B cell (primary cell): ENCODE measurements around the gene RTN4RL1. TPM values are rescaled to one million over a fixed set of nuclear protein-coding genes. Genes with fewer than 3 reads are reported as not detected.

Source experiments
- ATAC-seq: fragments of 200-7000 bp; cut with Tn5 transposase; one replicate; pipeline ENCODE4 v1.10.0; 2021; ENCODE audit warnings: low read depth, mild to moderate bottlenecking, moderate number of reproducible peaks, moderate library complexity
- CTCF ChIA-PET: fragments of 350-600 bp; sonication (Branson Sonifier 250); formaldehyde crosslinking; loops from one replicate; lab custom pipeline; 2021; ENCODE audit warnings: antibody characterized with exemption, inconsistent platforms; lab: Charles Lee
- POLR2A ChIA-PET: fragments of 350-600 bp; sonication (Branson Sonifier 250); formaldehyde crosslinking; loops from one replicate; lab custom pipeline; 2021; ENCODE audit warnings: antibody characterized with exemption; lab: Charles Lee
- DNase-seq: peaks from one replicate; pipeline ENCODE4 v3.0.0; 2013
- H2AFZ ChIP-seq: 2 replicates; pipeline ENCODE4 v1.6.1; 2012; ENCODE audit warnings: mild to moderate bottlenecking, low read depth, low read length; ENCODE audit not compliant: insufficient read depth, poor library complexity, severe bottlenecking
- H3K27ac ChIP-seq, 2 donors: 1 replicate in 1 of 2; 2 replicates in 1 of 2; pipeline ENCODE4 v1.5.1; 2012 to 2013; ENCODE audit warnings: low read length in 2 of 2, mild to moderate bottlenecking in 2 of 2, moderate library complexity in 1 of 2
- H3K27me3 ChIP-seq, 4 experiments: fragments of 200-600 bp in 1 of 4; sonication (generic) in 1 of 4; replicated peaks in 1 of 4; 1 replicate in 2 of 4; 2 replicates in 2 of 4; pipeline versions ENCODE4 v1.6.1 to v1.7.0; 2013 to 2016; ENCODE audit warnings: low read length in 3 of 4, mild to moderate bottlenecking in 2 of 4, mixed read lengths in 1 of 4, moderate library complexity in 1 of 4; ENCODE audit not compliant: insufficient read depth in 4 of 4, control insufficient read depth in 3 of 4; ENCODE audit errors: control extremely low read depth in 1 of 4
- H3K36me3 ChIP-seq, 2 experiments: replicated peaks in 1 of 2; 1 replicate in 1 of 2; 2 replicates in 1 of 2; pipeline versions ENCODE4 v1.6.1 to v1.7.1; 2013; ENCODE audit warnings: low read length in 1 of 2; ENCODE audit not compliant: insufficient read depth in 2 of 2, control insufficient read depth in 1 of 2; ENCODE audit errors: control extremely low read depth in 1 of 2, extremely low read depth in 1 of 2
- H3K4me1 ChIP-seq, 2 donors: fragments of 200-600 bp in 1 of 2; sonication (generic) in 1 of 2; 1 replicate in 1 of 2; 2 replicates in 1 of 2; pipeline versions ENCODE4 v1.5.1 to v1.6.1; 2013 to 2017; ENCODE audit warnings: low read length in 2 of 2; ENCODE audit not compliant: control insufficient read depth in 2 of 2, insufficient read depth in 2 of 2
- H3K4me2 ChIP-seq: replicated peaks from 2 replicates; pipeline ENCODE3; 2012; ENCODE audit warnings: mild to moderate bottlenecking, low read depth, low read length; ENCODE audit not compliant: poor library complexity, severe bottlenecking
- H3K4me3 ChIP-seq, 5 experiments: fragments of 200-600 bp in 1 of 5; sonication (generic) in 1 of 5; 1 replicate in 3 of 5; 2 replicates in 2 of 5; pipeline versions ENCODE4 v1.5.1 to v1.7.0; 2011 to 2016; ENCODE audit warnings: low read length in 4 of 5, mild to moderate bottlenecking in 4 of 5, low read depth in 2 of 5, control low read depth in 1 of 5, moderate library complexity in 1 of 5; ENCODE audit not compliant: insufficient read depth in 1 of 5; ENCODE audit errors: control extremely low read depth in 1 of 5, extremely low read depth in 1 of 5
- H3K79me2 ChIP-seq: fragments of 200-600 bp; sonication (generic); one replicate; pipeline ENCODE4 v1.6.0; 2016; ENCODE audit warnings: low read length; ENCODE audit not compliant: control insufficient read depth, insufficient read depth
- H3K9ac ChIP-seq: fragments of 200-600 bp; sonication (generic); 2 replicates; pipeline ENCODE4 v1.6.1; 2017; ENCODE audit warnings: mild to moderate bottlenecking, low read length, moderate library complexity
- H3K9me3 ChIP-seq, 3 donors: one replicate each; pipeline versions ENCODE4 v1.6.1 to v1.7.1; 2013; ENCODE audit warnings: low read length in 2 of 3; ENCODE audit not compliant: control insufficient read depth in 2 of 3, insufficient read depth in 1 of 3; ENCODE audit errors: control extremely low read depth in 1 of 3
- H4K20me1 ChIP-seq: 2 replicates; pipeline ENCODE4 v1.6.0; 2012; ENCODE audit warnings: mild to moderate bottlenecking, low read length; ENCODE audit not compliant: insufficient read depth, control insufficient read depth, poor library complexity, severe bottlenecking
- H3K27ac Mint-ChIP-seq: one replicate; pipeline ENCODE4 v1.8.0; 2021; ENCODE audit warnings: mixed read lengths
- H3K27me3 Mint-ChIP-seq: one replicate; pipeline ENCODE4 v1.8.0; 2021; ENCODE audit warnings: mixed read lengths
- H3K4me1 Mint-ChIP-seq: one replicate; pipeline ENCODE4 v1.8.0; 2021; ENCODE audit warnings: mixed read lengths
- H3K4me3 Mint-ChIP-seq: one replicate; pipeline ENCODE4 v1.8.0; 2021; ENCODE audit warnings: mixed read lengths
- H3K9me3 Mint-ChIP-seq: one replicate; pipeline ENCODE4 v1.8.0; 2022; ENCODE audit warnings: mixed read lengths; ENCODE audit not compliant: insufficient read depth
- CTCF ChIP-seq: fragments of 200-600 bp; IDR thresholded peaks from one replicate; pipeline ENCODE4 v1.8.0; 2022; ENCODE audit warnings: antibody characterized with exemption, mild to moderate bottlenecking
- EZH2 ChIP-seq: IDR thresholded peaks from 2 replicates; pipeline ENCODE4 v1.6.1; 2012; ENCODE audit warnings: borderline replicate concordance, low read depth, mild to moderate bottlenecking, moderate library complexity, low read length; ENCODE audit not compliant: insufficient read depth, poor library complexity, severe bottlenecking
- WGBS: methylation state at CpG from one replicate; pipeline ENCODE4 v1.1.5; 2013; ENCODE audit warnings: missing lambda C conversion rate; ENCODE audit not compliant: insufficient coverage; 5-methylcytosine and 5-hydroxymethylcytosine counted together
- intact Hi-C: fragments of 100-400 bp; cut with micrococcal nuclease; formaldehyde crosslinking; loops from one replicate; pipeline ENCODE4 v1.10.0; 2022
- polyA plus RNA-seq: library from polyadenylated mRNA; depleted of rRNA; stranded (reverse); fragments of >200 nt; gene quantifications from 2 replicates; pipeline ENCODE4 v1.2.3, GENCODE V29; 2012
- total RNA-seq, 2 donors: library from RNA; stranded (reverse); fragments of 120-200 nt in 1 of 2; gene quantifications; 1 replicate in 1 of 2; 2 replicates in 1 of 2; pipeline versions ENCODE4 v1.2.3 to v1.2.4, GENCODE V29; 2013 to 2022

Gene RTN4RL1
- total and polyA plus RNA-seq, 2 donors (not counting 1 experiment from before 2014, with no cell fraction given): 0.03 to 0.07 TPM

DNA sequence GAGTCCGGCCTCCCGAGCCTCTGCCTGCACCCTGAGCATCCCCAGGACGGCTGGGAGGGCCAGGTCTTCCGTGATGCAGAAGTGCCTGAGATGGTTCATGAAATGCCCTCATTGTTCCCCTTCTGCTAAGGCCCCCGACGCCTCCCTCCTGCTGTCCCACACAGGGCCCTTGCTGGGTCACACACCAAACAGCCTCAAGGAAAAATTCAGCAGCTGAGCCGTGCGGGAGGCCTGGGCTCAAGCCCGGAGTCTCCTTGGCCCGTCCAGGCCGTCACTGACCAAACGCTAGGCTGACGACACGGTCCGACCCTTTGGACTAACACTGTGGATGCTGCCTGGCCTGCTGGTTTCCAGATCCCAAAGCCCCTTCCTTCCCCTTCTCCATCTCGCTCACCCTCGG lies 90.2 kb downstream of the RTN4RL1 start:
- no peaks in the 10 kb centered on the region for H3K79me2 ChIP-seq
- POLR2A ChIA-PET: no interaction called here

More for the DNA sequence above, 90.2 kb downstream of the RTN4RL1 start:
- Mint-ChIP-seq H3K27me3 (peaks cover 5% of the 10 kb centered on the region), H3K4me3 (no peak overlapping the region), H3K4me1 (no peaks in the 10 kb centered on the region), H3K27ac (no peak overlapping the region), H3K9me3 (no peaks in the 10 kb centered on the region)
- no peaks in the 10 kb centered on the region for H3K4me1 ChIP-seq
- peaks cover 0 to 2% (median 0%) of the 10 kb centered on the region in 4 experiments for H3K27me3 ChIP-seq
- no peak overlapping the region for H3K27ac ChIP-seq
- no peak overlapping the region for H3K4me3 ChIP-seq
- no peak overlapping the region for H2AFZ ChIP-seq
- intact Hi-C loops: no loop called here
- no peak for ATAC-seq
- H4K20me1 ChIP-seq: no peaks in the 10 kb centered on the region
- CTCF ChIA-PET: no interaction called here
- no peaks in the 10 kb centered on the region for H3K9me3 ChIP-seq
- H3K4me2 ChIP-seq: no peak overlapping the region
- no peaks in the 10 kb centered on the region for H3K36me3 ChIP-seq
- TF ChIP-seq CTCF: no peak
- TF ChIP-seq EZH2: no peak
- no peak overlapping the region for H3K9ac ChIP-seq
- 93% methylated on average over 16 of the region's 17 CpGs for WGBS
- DNase-seq: no peak
